Stimulated activated CD8-positive, alpha-beta memory T cell treated with anti-CD3 and anti-CD28 coated beads, Interleukin-15, amount 100 ng/mL, for 4 hours (primary cell): ENCODE results near the gene OBI1.
"Not testable (repeated sequence)": the region's sequence is repeated elsewhere in the genome, so short reads cannot be mapped to it uniquely, and the experiment has no call there.

Experiments used
- DNase-seq, 2 donors: peaks; one replicate each; pipeline ENCODE4 v3.0.0-alpha.2; 2020; ENCODE audit warnings: low read depth in 2 of 2

Gene OBI1

GRCh38 chr13:78647109-78647678, 11.8 kb downstream of the OBI1 start:
- DNase-seq: not testable (repeated sequence)

GRCh38 chr13:78638216-78638615, 20.7 kb downstream of the OBI1 start:
- DNase-seq: no peak

GRCh38 chr13:78636495-78636894, 22.5 kb downstream of the OBI1 start:
- DNase-seq: no peak

GRCh38 chr13:78632996-78633395, 26.0 kb downstream of the OBI1 start:
- DNase-seq: no peak

GRCh38 chr13:78631077-78631476, 27.9 kb downstream of the OBI1 start:
- DNase-seq: no peak

GRCh38 chr13:78630511-78630910, 28.4 kb downstream of the OBI1 start:
- DNase-seq: no peak

- no peak for DNase-seq
Measured at GRCh38 chr13:78625384-78625783, 33.6 kb downstream of the OBI1 start.

- no peak for DNase-seq
Measured at GRCh38 chr13:78623132-78623531, 35.8 kb downstream of the OBI1 start.

- no peak for DNase-seq
Measured at GRCh38 chr13:78620936-78621470, 38.0 kb downstream of the OBI1 start.

- no peak for DNase-seq
Measured at GRCh38 chr13:78618411-78618810, 40.5 kb downstream of the OBI1 start.

- DNase-seq: no peak
Measured at GRCh38 chr13:78611040-78611439, 47.9 kb downstream of the OBI1 start.

- DNase-seq: no peak
Measured at GRCh38 chr13:78610381-78610883, 48.5 kb downstream of the OBI1 start.

GRCh38 chr13:78609464-78610205, 49.3 kb downstream of the OBI1 start:
- DNase-seq: no peak

GRCh38 chr13:78608688-78609463, 50.1 kb downstream of the OBI1 start:
- no peak for DNase-seq

GRCh38 chr13:78608252-78608687, 50.7 kb downstream of the OBI1 start:
- DNase-seq: no peak

- DNase-seq: no peak
Measured at GRCh38 chr13:78607409-78608251, 51.3 kb downstream of the OBI1 start.

- no peak for DNase-seq
Measured at GRCh38 chr13:78606471-78607408, 52.2 kb downstream of the OBI1 start.

GRCh38 chr13:78604782-78605611, 54.0 kb downstream of the OBI1 start:
- no peak for DNase-seq

GRCh38 chr13:78603240-78603957, 55.6 kb downstream of the OBI1 start, which contains the start of gene POU4F1:
POU4F1 (minus strand) TSS chr13:78603552; CDS start chr13:78603326, 226 bp downstream.
- DNase-seq: peak in 1 of 2 donors; percentile 27
